K562 treated with DMSO at 1 percent for 12 hours (cell line): ENCODE measurements around the gene OPN1MW. TPM values are rescaled to one million over a fixed set of nuclear protein-coding genes. Genes with fewer than 3 reads are reported as not detected.

Experiments
- total RNA-seq: library from RNA; unstranded; fragments of 300-600 nt; gene quantifications from 2 replicates; pipeline ENCODE4 v1.2.3, GENCODE V29; 2022; ENCODE audit not compliant: insufficient read depth

OPN1MW gene
- total RNA-seq, result not detected in 2 replicates

GRCh38 chrX:154182296-154182695 is at the start of gene OPN1MW:
Gene OPN1MW, plus strand, starts transcription at chrX:154182596. Its CDS starts 82 bp downstream, at chrX:154182678.

GRCh38 chrX:154144010-154144409 is 38.4 kb upstream of the OPN1MW start, which contains the start of gene OPN1LW:
Gene OPN1LW, plus strand, starts transcription at chrX:154144243. Its CDS starts 41 bp downstream, at chrX:154144284.

GRCh38 chrX:154219456-154219855 is 37.1 kb downstream of the OPN1MW start, which contains the start of gene OPN1MW2:
Gene OPN1MW2, plus strand, starts transcription at chrX:154219756. Its CDS starts 60 bp downstream, at chrX:154219816.

Other genes with a start within 250 kb of the OPN1MW start
- 121 and 143 TPM in 2 replicates for gene NAA10, start 247.6 kb upstream of the OPN1MW start, total RNA-seq
- gene RENBP, start 238.0 kb upstream of the OPN1MW start, total RNA-seq, result 46.5 and 56.6 TPM in 2 replicates
- 24.2 and 60.4 TPM in 2 replicates for gene HCFC1, start 210.8 kb upstream of the OPN1MW start, total RNA-seq
- gene TMEM187, start 209.8 kb upstream of the OPN1MW start, total RNA-seq, result 17.7 and 25.1 TPM in 2 replicates
- 84.6 and 134 TPM in 2 replicates for gene IRAK1, start 162.7 kb upstream of the OPN1MW start, total RNA-seq
- gene MECP2, start 84.9 kb upstream of the OPN1MW start, total RNA-seq, result 25.0 and 39.4 TPM in 2 replicates
- not detected in 2 replicates for gene OPN1LW, start 38.4 kb upstream of the OPN1MW start, total RNA-seq
- gene OPN1MW2, start 37.2 kb downstream of the OPN1MW start, total RNA-seq, result not detected in 2 replicates
- gene OPN1MW3, start 75.0 kb downstream of the OPN1MW start, total RNA-seq, result not detected in 2 replicates
- not detected in 2 replicates for gene TEX28, start 112.5 kb downstream of the OPN1MW start, total RNA-seq
- gene TKTL1, start 113.2 kb downstream of the OPN1MW start, total RNA-seq, result 2.1 and 2.4 TPM in 2 replicates
- gene FLNA, start 192.0 kb downstream of the OPN1MW start, total RNA-seq, result 341 and 418 TPM in 2 replicates
- 91.1 and 109 TPM in 2 replicates for gene EMD, start 196.7 kb downstream of the OPN1MW start, total RNA-seq
- gene RPL10, start 215.8 kb downstream of the OPN1MW start, total RNA-seq, result 13,537 and 14,219 TPM in 2 replicates
- 17.3 and 23.7 TPM in 2 replicates for gene DNASE1L1, start 226.7 kb downstream of the OPN1MW start, total RNA-seq
- 35.8 and 57.5 TPM in 2 replicates for gene TAFAZZIN, start 228.9 kb downstream of the OPN1MW start, total RNA-seq
- gene ATP6AP1, start 246.1 kb downstream of the OPN1MW start, total RNA-seq, result 160 and 217 TPM in 2 replicates